HepG2 (cell line): Measurements from ENCODE around the gene KRT24. TPM values are rescaled to one million over a fixed set of nuclear protein-coding genes. Genes with fewer than 3 reads are reported as not detected.

ENCODE experiments used
- ATAC-seq: fragments of 200-7000 bp; cut with Tn5 transposase; 3 replicates; pipeline ENCODE4 v1.9.1; 2020; ENCODE audit warnings: mild to moderate bottlenecking, moderate library complexity
- BruUV-seq: library from RNA; stranded (reverse); fragments of 400-500 nt; replicated peaks from 2 replicates; lab custom pipeline; 2021; lab: Mats Ljungman, UMichigan
- CTCF ChIA-PET: fragments of 300-600 bp; formaldehyde crosslinking; extraction: SDS; loops from one replicate; lab custom pipeline; 2021; ENCODE audit warnings: low total read pairs, inconsistent platforms, low intra/inter-chr PET ratio; lab: Yijun Ruan, JAX
- POLR2A ChIA-PET: fragments of 350-600 bp; sonication (Branson Sonifier 250); formaldehyde crosslinking; loops from one replicate; lab custom pipeline; 2020; ENCODE audit warnings: antibody characterized with exemption, inconsistent platforms; lab: Yijun Ruan, JAX
- DNase-seq: peaks from one replicate; pipeline ENCODE4 v3.0.0-alpha.2; 2015; ENCODE audit warnings: low spot score
- FAIRE-seq: peaks from 3 replicates; lab custom pipeline; 2011; peaks lifted over from hg19 to GRCh38; lab: Jason Lieb, UNC
- H2AFZ ChIP-seq: one replicate; pipeline ENCODE4 v1.6.1; 2011; ENCODE audit warnings: low read length, inconsistent platforms
- H3K27ac ChIP-seq: fragments of 300-600 bp; 3 replicates; pipeline ENCODE4 v1.8.0; 2011; ENCODE audit warnings: mixed run types, mild to moderate bottlenecking, mixed read lengths, low read length, inconsistent platforms; ENCODE audit not compliant: insufficient read depth; ENCODE audit errors: extremely low read length
- H3K27me3 ChIP-seq, 2 experiments: fragments of 200-600 bp in 1 of 2; 2 replicates in 1 of 2; 3 replicates in 1 of 2; pipeline versions ENCODE4 v1.6.0 to v1.8.0; 2011; ENCODE audit warnings: low read length in 2 of 2, mild to moderate bottlenecking in 2 of 2, moderate library complexity in 2 of 2, inconsistent platforms in 1 of 2; ENCODE audit not compliant: insufficient read depth in 2 of 2, control insufficient read depth in 1 of 2
- H3K36me3 ChIP-seq, 2 experiments: fragments of 200-600 bp in 1 of 2; replicated peaks in 1 of 2; 2 replicates in 1 of 2; 3 replicates in 1 of 2; pipeline versions ENCODE4 v1.5.1 to v1.8.0; 2011; ENCODE audit warnings: low read length in 2 of 2, inconsistent platforms in 1 of 2; ENCODE audit not compliant: insufficient read depth in 2 of 2, control insufficient read depth in 1 of 2
- H3K4me1 ChIP-seq: 2 replicates; pipeline ENCODE4 v1.5.1; 2012; ENCODE audit warnings: low read length, inconsistent platforms; ENCODE audit not compliant: insufficient read depth
- H3K4me2 ChIP-seq: 2 replicates; pipeline ENCODE4 v1.6.0; 2011; ENCODE audit warnings: low read depth, low read length, inconsistent platforms
- H3K4me3 ChIP-seq, 3 experiments: fragments of 200-600 bp in 1 of 3; sonication (generic), shearing (Covaris generic) in 1 of 3; replicated peaks in 1 of 3; 2 replicates each; pipeline ENCODE4 v1.5.1; 2011 to 2016; ENCODE audit warnings: low read length in 3 of 3, inconsistent platforms in 2 of 3, low read depth in 2 of 3, mild to moderate bottlenecking in 2 of 3, control low read depth in 1 of 3, mixed read lengths in 1 of 3; ENCODE audit not compliant: insufficient read depth in 1 of 3
- H3K79me2 ChIP-seq: one replicate; pipeline ENCODE4 v1.6.1; 2011; ENCODE audit warnings: low read length, inconsistent platforms; ENCODE audit not compliant: insufficient read depth
- H3K9ac ChIP-seq: 2 replicates; pipeline ENCODE4 v1.6.0; 2011; ENCODE audit warnings: mild to moderate bottlenecking, low read depth, low read length, inconsistent platforms; ENCODE audit not compliant: insufficient read depth
- H3K9me3 ChIP-seq: 2 replicates; pipeline ENCODE4 v1.5.1; 2012; ENCODE audit warnings: mild to moderate bottlenecking, low read length
- H4K20me1 ChIP-seq: 2 replicates; pipeline ENCODE4 v1.6.0; 2011; ENCODE audit warnings: inconsistent platforms, mild to moderate bottlenecking, low read length, moderate library complexity; ENCODE audit not compliant: insufficient read depth
- CREB1 ChIP-seq, 2 experiments: fragments of 450-650 bp in 1 of 2; IDR thresholded peaks; 2 replicates each; pipeline ENCODE4 v1.6.1; 2016 to 2017; ENCODE audit warnings: control low read depth in 1 of 2, mild to moderate bottlenecking in 1 of 2, missing compliant biosample characterization in 1 of 2, missing genetic modification characterization in 1 of 2
- HHEX ChIP-seq: IDR thresholded peaks from 2 replicates; pipeline ENCODE4 v1.6.1; 2016; ENCODE audit warnings: control low read depth
- KDM5A ChIP-seq: fragments of 200-600 bp; sonication (generic); IDR thresholded peaks from 2 replicates; pipeline ENCODE4 v1.7.0; 2018; ENCODE audit warnings: antibody characterized with exemption, mild to moderate bottlenecking, low read length, borderline replicate concordance
- KLF6 ChIP-seq: IDR thresholded peaks from 2 replicates; pipeline ENCODE4 v1.8.0; 2016; ENCODE audit warnings: missing biosample characterization, missing genetic modification reagents
- MAX ChIP-seq: IDR thresholded peaks from 2 replicates; pipeline ENCODE4 v1.6.1; 2012; ENCODE audit warnings: inconsistent platforms
- MIER2 ChIP-seq: IDR thresholded peaks from 2 replicates; pipeline ENCODE4 v1.6.1; 2016; ENCODE audit warnings: missing biosample characterization, missing genetic modification reagents
- MLLT10 ChIP-seq: sonication (generic); formaldehyde crosslinking; IDR thresholded peaks from 2 replicates; pipeline ENCODE4 v1.4.0; 2020; ENCODE audit warnings: missing genetic modification reagents
- NFKB2 ChIP-seq: sonication (generic); formaldehyde crosslinking; IDR thresholded peaks from 2 replicates; pipeline ENCODE4 v1.4.0; 2020; ENCODE audit warnings: missing genetic modification reagents, borderline replicate concordance
- RBAK ChIP-seq: sonication (generic); formaldehyde crosslinking; IDR thresholded peaks from 2 replicates; pipeline ENCODE4 v1.5.1; 2020; ENCODE audit warnings: mild to moderate bottlenecking, missing genetic modification reagents
- SKI ChIP-seq: fragments of 450-650 bp; IDR thresholded peaks from one replicate; pipeline ENCODE4 v1.6.1; 2018; ENCODE audit warnings: mild to moderate bottlenecking; ENCODE audit not compliant: partially characterized antibody
- TEAD2 ChIP-seq: sonication (generic); formaldehyde crosslinking; IDR thresholded peaks from 2 replicates; pipeline ENCODE4 v1.9.0; 2021; ENCODE audit warnings: missing genetic modification reagents
- TFAP4 ChIP-seq: sonication (generic); IDR thresholded peaks from 2 replicates; pipeline ENCODE4 v1.6.1; 2016; ENCODE audit warnings: low read depth, borderline replicate concordance
- YEATS2 ChIP-seq: sonication (generic); formaldehyde crosslinking; IDR thresholded peaks from 2 replicates; pipeline ENCODE4 v1.4.0; 2020; ENCODE audit warnings: missing genetic modification reagents, borderline replicate concordance
- YEATS4 ChIP-seq: sonication (generic); formaldehyde crosslinking; IDR thresholded peaks from 2 replicates; pipeline ENCODE4 v1.4.0; 2020; ENCODE audit warnings: missing genetic modification reagents, borderline replicate concordance
- YY1 ChIP-seq: IDR thresholded peaks from 2 replicates; pipeline ENCODE4 v1.6.1; 2011; ENCODE audit warnings: low read length, low read depth, moderate library complexity, mild to moderate bottlenecking; ENCODE audit not compliant: insufficient read depth, insufficient replicate concordance
- ZNF280D ChIP-seq: sonication (generic); formaldehyde crosslinking; IDR thresholded peaks from 2 replicates; pipeline ENCODE4 v1.5.1; 2020; ENCODE audit warnings: mild to moderate bottlenecking, missing genetic modification reagents
- ZNF460 ChIP-seq: sonication (generic); formaldehyde crosslinking; IDR thresholded peaks from 2 replicates; pipeline ENCODE4 v1.5.1; 2020; ENCODE audit warnings: missing genetic modification reagents, mild to moderate bottlenecking, borderline replicate concordance
- ZSCAN22 ChIP-seq: sonication (generic); formaldehyde crosslinking; IDR thresholded peaks from 2 replicates; pipeline ENCODE4 v1.4.0; 2020; ENCODE audit warnings: mild to moderate bottlenecking, missing genetic modification reagents
- ZZZ3 ChIP-seq: sonication (generic); formaldehyde crosslinking; IDR thresholded peaks from 2 replicates; pipeline ENCODE4 v1.4.0; 2020; ENCODE audit warnings: missing genetic modification reagents, mild to moderate bottlenecking, borderline replicate concordance
- WGBS: methylation state at CpG from one replicate; pipeline ENCODE4 v1.1.6; 2017; ENCODE audit warnings: low lambda C conversion rate; 5-methylcytosine and 5-hydroxymethylcytosine counted together
- in situ Hi-C: cut with HindIII; loops from 2 replicates; pipeline ENCODE4 v1.10.0; 2017; ENCODE audit warnings: low pct_unique_long_range_greater_than_20kb; ENCODE audit not compliant: extremely low pct_ligation_motif_present
- intact Hi-C: fragments of 100-400 bp; cut with micrococcal nuclease; formaldehyde crosslinking; loops from one replicate; pipeline ENCODE4 v1.10.0; 2022; ENCODE audit not compliant: unreplicated experiment
- polyA plus RNA-seq, 8 experiments: library from polyadenylated mRNA; depleted of rRNA in 3 of 8; stranded (reverse) in 7 of 8; unstranded in 1 of 8; fragments of >200 nt; fragmentation: Illumina TruSeq in 4 of 8; extraction: Trizol in 4 of 8; gene quantifications; 2 replicates each; pipeline versions ENCODE4 v1.2.1 to v1.2.3, GENCODE V29; 2011 to 2016; ENCODE audit warnings: low read depth in 4 of 8, missing spikeins in 1 of 8, mixed read lengths in 1 of 8; ENCODE audit not compliant: insufficient read depth in 1 of 8
- total RNA-seq, 5 experiments: library from RNA; depleted of rRNA; stranded (reverse); fragments of >200 nt; fragmentation: Illumina TruSeq; extraction: Trizol; gene quantifications; 2 replicates each; pipeline ENCODE4 v1.2.3, GENCODE V29; 2016; ENCODE audit warnings: low read depth in 1 of 5

The KRT24 gene
- total and polyA plus RNA-seq, 2 of the 13 experiments (the other 11 are each of a cell fraction or from before 2014, with no cell fraction given), result not detected

- H3K36me3 ChIP-seq, result no peaks in the 10 kb centered on the region
- H3K4me2 ChIP-seq, result no peak overlapping the region
- no peaks in the 10 kb centered on the region for H3K9me3 ChIP-seq
- H3K9ac ChIP-seq, result no peak overlapping the region
- no peaks in the 10 kb centered on the region for H3K4me1 ChIP-seq
- ATAC-seq, result no peak
- H4K20me1 ChIP-seq, result no peaks in the 10 kb centered on the region
- H2AFZ ChIP-seq, result no peak overlapping the region
- BruUV-seq, result no TSS peak
- H3K27me3 ChIP-seq, result peaks cover 2 to 6% of the 10 kb centered on the region in 2 experiments; a peak in 2 of 5 replicates
- no peak overlapping the region for H3K27ac ChIP-seq
- no peak for DNase-seq
- TF ChIP-seq YEATS4 (CRISPR knock-in tag) (no peak), MLLT10 (no peak), RBAK (CRISPR knock-in tag) (no peak), ZZZ3 (CRISPR knock-in tag) (no peak), ZSCAN22 (CRISPR knock-in tag) (no peak), SKI (no peak), HHEX (CRISPR knock-in tag) (no peak), TEAD2 (no peak), YEATS2 (no peak), KLF6 (CRISPR knock-in tag) (no peak), CREB1 (IDR thresholded peaks at IDR 0.05) (no peak), CREB1 (CRISPR knock-in tag; IDR thresholded peaks at IDR 0.05) (no peak), YY1 (no peak), MIER2 (CRISPR knock-in tag) (no peak), TFAP4 (no peak), KDM5A (no peak), ZNF460 (CRISPR knock-in tag) (no peak), ZNF280D (no peak), MAX (no peak), NFKB2 (no peak)
- H3K4me3 ChIP-seq, result no peak overlapping the region
- WGBS, result 23% methylated on average over 4 of the region's 4 CpGs
- CTCF ChIA-PET, result no interaction called here
- FAIRE-seq, result no peak
- in situ Hi-C loops, result no loop called here
- intact Hi-C loops, result no loop called here
- no peaks in the 10 kb centered on the region for H3K79me2 ChIP-seq
- POLR2A ChIA-PET, result no interaction called here
Measured at GRCh38 chr17:40686192-40686591, 17.4 kb downstream of the KRT24 start.
